Activated CD4-positive, alpha-beta memory T cell treated with anti-CD3 and anti-CD28 coated beads for 36 hours (primary cell): ENCODE results near the gene NOTCH1. TPM values are rescaled to one million over a fixed set of nuclear protein-coding genes. Genes with fewer than 3 reads are reported as not detected.

Experiments used
- CTCF ChIA-PET: fragments of 350-600 bp; sonication (Branson Sonifier 250); formaldehyde crosslinking; loops from one replicate; lab custom pipeline; 2021; ENCODE audit warnings: antibody characterized with exemption, inconsistent platforms; lab: Charles Lee
- POLR2A ChIA-PET: fragments of 350-600 bp; sonication (Branson Sonifier 250); formaldehyde crosslinking; loops from one replicate; lab custom pipeline; 2021; ENCODE audit warnings: antibody characterized with exemption; lab: Charles Lee
- DNase-seq: peaks from one replicate; pipeline ENCODE4 v3.0.0-alpha.2; 2020
- H3K27ac Mint-ChIP-seq: one replicate; pipeline ENCODE4 v1.8.0; 2021; ENCODE audit warnings: mixed read lengths
- H3K27me3 Mint-ChIP-seq: one replicate; pipeline ENCODE4 v1.8.0; 2021; ENCODE audit warnings: mixed read lengths
- H3K36me3 Mint-ChIP-seq: one replicate; pipeline ENCODE4 v1.8.0; 2021; ENCODE audit warnings: mixed read lengths
- H3K4me1 Mint-ChIP-seq: one replicate; pipeline ENCODE4 v1.8.0; 2021; ENCODE audit warnings: low read depth, mixed read lengths
- H3K4me3 Mint-ChIP-seq: one replicate; pipeline ENCODE4 v1.8.0; 2021; ENCODE audit warnings: mild to moderate bottlenecking, mixed read lengths
- H3K9me3 Mint-ChIP-seq: one replicate; pipeline ENCODE4 v1.8.0; 2021; ENCODE audit warnings: mixed read lengths
- intact Hi-C: fragments of 100-400 bp; cut with micrococcal nuclease; formaldehyde crosslinking; loops from one replicate; pipeline ENCODE4 v1.15.1; 2023
- total RNA-seq, 2 experiments: library from RNA; stranded (reverse); gene quantifications; one replicate each; pipeline ENCODE4 v1.2.3, GENCODE V29; 2021

The NOTCH1 gene
- total RNA-seq, 2 experiments from 2014 or later: 67.0 to 68.3 TPM

- H3K27ac Mint-ChIP-seq: no peak overlapping the region
- no peak overlapping the region for H3K4me3 Mint-ChIP-seq
- H3K27me3 Mint-ChIP-seq: no peaks in the 10 kb centered on the region
- POLR2A ChIA-PET: no interaction called here
- H3K36me3 Mint-ChIP-seq: peaks cover 7% of the 10 kb centered on the region
- intact Hi-C loops: no loop called here
- H3K9me3 Mint-ChIP-seq: no peaks in the 10 kb centered on the region
- H3K4me1 Mint-ChIP-seq: no peaks in the 10 kb centered on the region
- CTCF ChIA-PET: no interaction called here
- DNase-seq: no peak
Observed at GRCh38 chr9:136494531-136495215, 51.2 kb downstream of the NOTCH1 start.

GRCh38 chr9:136494012-136494411 lies 51.8 kb downstream of the NOTCH1 start:
- Mint-ChIP-seq H3K27ac (no peak overlapping the region), H3K36me3 (peaks cover 7% of the 10 kb centered on the region), H3K9me3 (no peaks in the 10 kb centered on the region), H3K4me3 (no peak overlapping the region), H3K4me1 (no peaks in the 10 kb centered on the region), H3K27me3 (no peaks in the 10 kb centered on the region)
- DNase-seq: no peak
- intact Hi-C loops: no loop called here
- ChIA-PET CTCF (no interaction called here), POLR2A (no interaction called here)

GRCh38 chr9:136493567-136493971 lies 52.3 kb downstream of the NOTCH1 start:
- ChIA-PET CTCF (no interaction called here), POLR2A (no interaction called here)
- H3K27me3 Mint-ChIP-seq: no peaks in the 10 kb centered on the region
- H3K9me3 Mint-ChIP-seq: no peaks in the 10 kb centered on the region
- no peak for DNase-seq
- H3K36me3 Mint-ChIP-seq: peaks cover 3% of the 10 kb centered on the region
- H3K27ac Mint-ChIP-seq: no peak overlapping the region
- H3K4me1 Mint-ChIP-seq: no peaks in the 10 kb centered on the region
- H3K4me3 Mint-ChIP-seq: no peak overlapping the region
- intact Hi-C loops: no loop called here

GRCh38 chr9:136492978-136493522 lies 52.8 kb downstream of the NOTCH1 start:
- H3K9me3 Mint-ChIP-seq: no peaks in the 10 kb centered on the region
- ChIA-PET CTCF (no interaction called here), POLR2A (no interaction called here)
- H3K27me3 Mint-ChIP-seq: no peaks in the 10 kb centered on the region
- no peak overlapping the region for H3K4me3 Mint-ChIP-seq
- H3K4me1 Mint-ChIP-seq: no peaks in the 10 kb centered on the region
- peaks cover 3% of the 10 kb centered on the region for H3K36me3 Mint-ChIP-seq
- DNase-seq: no peak
- no peak overlapping the region for H3K27ac Mint-ChIP-seq
- intact Hi-C loops: no loop called here

- H3K4me1 Mint-ChIP-seq: peaks cover 2% of the 10 kb centered on the region
- H3K27ac Mint-ChIP-seq: no peak overlapping the region
- no peaks in the 10 kb centered on the region for H3K9me3 Mint-ChIP-seq
- no peak overlapping the region for H3K4me3 Mint-ChIP-seq
- no peaks in the 10 kb centered on the region for H3K36me3 Mint-ChIP-seq
- intact Hi-C loops: no loop called here
- ChIA-PET CTCF (interaction anchor here (4.6 to 9.0 kb wide), 3 partner anchors 137 to 154 kb away, joined by 32 to 106 read pairs (median 96); no protein-coding TSS in a partner anchor), POLR2A (no interaction called here)
- no peak for DNase-seq
- no peaks in the 10 kb centered on the region for H3K27me3 Mint-ChIP-seq
Observed at GRCh38 chr9:136489731-136490130, 56.1 kb downstream of the NOTCH1 start.

- intact Hi-C loops: no loop called here
- Mint-ChIP-seq H3K27me3 (no peaks in the 10 kb centered on the region), H3K9me3 (no peaks in the 10 kb centered on the region), H3K4me3 (no peak overlapping the region), H3K27ac (no peak overlapping the region), H3K36me3 (no peaks in the 10 kb centered on the region), H3K4me1 (peaks cover 3% of the 10 kb centered on the region)
- CTCF ChIA-PET: interaction anchor here (0.6 to 9.0 kb wide), 19 partner anchors 8 to 238 kb away, joined by 3 to 106 read pairs (median 4); partner anchors contain the start of gene NOTCH1
- POLR2A ChIA-PET: no interaction called here
- DNase-seq: peak; percentile 83
Observed at GRCh38 chr9:136488247-136489214, 57.3 kb downstream of the NOTCH1 start.

GRCh38 chr9:136487672-136488071 lies 58.2 kb downstream of the NOTCH1 start:
- Mint-ChIP-seq H3K9me3 (no peaks in the 10 kb centered on the region), H3K27me3 (no peaks in the 10 kb centered on the region), H3K4me3 (no peak overlapping the region), H3K36me3 (peaks cover 2% of the 10 kb centered on the region), H3K27ac (no peak overlapping the region), H3K4me1 (peaks cover 3% of the 10 kb centered on the region)
- DNase-seq: no peak
- POLR2A ChIA-PET: no interaction called here
- CTCF ChIA-PET: interaction anchor here (0.6 to 9.0 kb wide), 17 partner anchors 9 to 239 kb away, joined by 3 to 106 read pairs (median 4); partner anchors contain the start of gene NOTCH1
- intact Hi-C loops: no loop called here

- intact Hi-C loops: no loop called here
Observed at GRCh38 chr9:136486823-136487620, 58.8 kb downstream of the NOTCH1 start.

GRCh38 chr9:136486131-136486530 lies 59.7 kb downstream of the NOTCH1 start:
- H3K27ac Mint-ChIP-seq: no peak overlapping the region
- intact Hi-C loops: no loop called here
- POLR2A ChIA-PET: no interaction called here

More at GRCh38 chr9:136486823-136487620, 58.8 kb downstream of the NOTCH1 start:
- CTCF ChIA-PET: interaction anchor here (0.8 to 9.0 kb wide), 18 partner anchors 9 to 240 kb away, joined by 3 to 106 read pairs (median 4); no protein-coding TSS in a partner anchor
- Mint-ChIP-seq H3K27ac (no peak overlapping the region), H3K36me3 (peaks cover 2% of the 10 kb centered on the region), H3K27me3 (no peaks in the 10 kb centered on the region), H3K9me3 (no peaks in the 10 kb centered on the region), H3K4me3 (no peak overlapping the region), H3K4me1 (peaks cover 7% of the 10 kb centered on the region)
- POLR2A ChIA-PET: no interaction called here
- no peak for DNase-seq

GRCh38 chr9:136485049-136486045 lies 60.5 kb downstream of the NOTCH1 start:
- Mint-ChIP-seq H3K36me3 (peaks cover 5% of the 10 kb centered on the region), H3K4me1 (peaks cover 19% of the 10 kb centered on the region), H3K4me3 (peak overlapping the region; percentile 50), H3K27ac (no peak overlapping the region), H3K9me3 (no peaks in the 10 kb centered on the region), H3K27me3 (no peaks in the 10 kb centered on the region)
- DNase-seq: peak; percentile 91
- intact Hi-C loops: loop anchor here (1.0 kb wide), 2 partner anchors 146 to 159 kb away; no protein-coding TSS in a partner anchor
- ChIA-PET POLR2A (interaction anchor here (1.3 kb wide), 2 partner anchors 54 to 243 kb away, joined by 3 to 7 read pairs; no protein-coding TSS in a partner anchor), CTCF (interaction anchor here (0.6 to 9.0 kb wide), 32 partner anchors 15 to 562 kb away, joined by 3 to 106 read pairs (median 4); partner anchors contain the start of gene DNLZ)

More at GRCh38 chr9:136486131-136486530, 59.7 kb downstream of the NOTCH1 start:
- no peaks in the 10 kb centered on the region for H3K9me3 Mint-ChIP-seq
- peaks cover 16% of the 10 kb centered on the region for H3K4me1 Mint-ChIP-seq
- no peaks in the 10 kb centered on the region for H3K27me3 Mint-ChIP-seq
- CTCF ChIA-PET: interaction anchor here (0.7 to 9.0 kb wide), 20 partner anchors 10 to 207 kb away, joined by 3 to 106 read pairs (median 6); partner anchors contain the start of gene DNLZ
- no peak for DNase-seq
- peaks cover 4% of the 10 kb centered on the region for H3K36me3 Mint-ChIP-seq
- no peak overlapping the region for H3K4me3 Mint-ChIP-seq
